ENCODE data around the gene PRDM2.

DNA sequence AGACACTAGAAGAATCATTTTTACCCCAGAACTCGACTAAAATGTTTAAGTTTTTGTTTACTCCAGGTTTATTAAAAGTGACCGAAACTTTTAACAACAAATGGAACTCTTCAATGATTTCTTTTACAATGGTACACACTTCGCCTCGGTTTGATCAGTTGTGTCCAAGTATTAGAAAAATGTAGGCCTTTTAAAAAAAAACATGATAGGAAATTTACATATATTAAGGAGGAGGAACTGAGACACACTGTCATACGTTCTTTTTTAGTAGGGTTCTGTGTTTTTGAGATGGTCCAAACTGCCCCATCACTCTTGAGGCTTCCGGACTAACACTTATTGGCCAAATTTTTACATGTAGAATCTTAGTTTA is 1.3 kb downstream of the PRDM2 start:
- TF ChIP-seq, protein P1, sequence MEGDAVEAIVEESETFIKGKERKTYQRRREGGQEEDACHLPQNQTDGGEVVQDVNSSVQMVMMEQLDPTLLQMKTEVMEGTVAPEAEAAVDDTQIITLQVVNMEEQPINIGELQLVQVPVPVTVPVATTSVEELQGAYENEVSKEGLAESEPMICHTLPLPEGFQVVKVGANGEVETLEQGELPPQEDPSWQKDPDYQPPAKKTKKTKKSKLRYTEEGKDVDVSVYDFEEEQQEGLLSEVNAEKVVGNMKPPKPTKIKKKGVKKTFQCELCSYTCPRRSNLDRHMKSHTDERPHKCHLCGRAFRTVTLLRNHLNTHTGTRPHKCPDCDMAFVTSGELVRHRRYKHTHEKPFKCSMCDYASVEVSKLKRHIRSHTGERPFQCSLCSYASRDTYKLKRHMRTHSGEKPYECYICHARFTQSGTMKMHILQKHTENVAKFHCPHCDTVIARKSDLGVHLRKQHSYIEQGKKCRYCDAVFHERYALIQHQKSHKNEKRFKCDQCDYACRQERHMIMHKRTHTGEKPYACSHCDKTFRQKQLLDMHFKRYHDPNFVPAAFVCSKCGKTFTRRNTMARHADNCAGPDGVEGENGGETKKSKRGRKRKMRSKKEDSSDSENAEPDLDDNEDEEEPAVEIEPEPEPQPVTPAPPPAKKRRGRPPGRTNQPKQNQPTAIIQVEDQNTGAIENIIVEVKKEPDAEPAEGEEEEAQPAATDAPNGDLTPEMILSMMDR (IDR thresholded peaks at IDR 0.05), result no peak
- no peak for TF ChIP-seq POLR2A (IDR thresholded peaks at IDR 0.05)

Data from Peyer's patch (tissue), 4 donors.